MM.1S (cell line): Measurements from ENCODE around the gene C1QTNF9.

ENCODE experiments used
- CTCF ChIP-seq: fragments of 300-600 bp; sonication (generic); IDR thresholded peaks from 2 replicates; pipeline ENCODE4 v1.5.1; 2016; ENCODE audit warnings: antibody characterized with exemption, low read length, mixed read lengths
- EZH2 ChIP-seq: fragments of 300-600 bp; sonication (generic); optimal IDR thresholded peaks from 2 replicates; pipeline ENCODE3; 2017; ENCODE audit warnings: low read depth, mild to moderate bottlenecking, antibody characterized with exemption, low read length, mixed read lengths
- EZH2phosphoT487 ChIP-seq: fragments of 300-600 bp; sonication (generic); IDR thresholded peaks from 2 replicates; pipeline ENCODE4 v1.6.1; 2018; ENCODE audit warnings: antibody characterized with exemption, low read length

DNA sequence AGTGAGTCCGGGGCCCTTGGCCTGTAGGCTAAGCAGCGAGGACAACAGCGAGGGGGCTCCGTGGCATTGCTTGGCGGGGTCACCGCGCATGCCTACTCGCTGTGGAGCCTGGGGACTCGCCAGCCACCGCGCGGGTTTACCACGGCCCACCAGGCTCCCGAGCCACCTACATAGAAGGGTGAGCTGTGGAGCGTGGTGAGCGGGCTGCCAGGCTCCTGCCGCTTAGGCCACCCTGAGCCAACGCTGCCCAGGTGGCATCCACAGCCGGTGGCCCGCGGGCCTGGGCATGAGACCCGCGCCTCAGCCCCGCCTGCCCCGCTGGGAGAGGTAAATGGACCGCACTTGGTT is 31.2 kb downstream of the C1QTNF9 start:
- no peak for TF ChIP-seq CTCF
- TF ChIP-seq EZH2 = no peak
- TF ChIP-seq EZH2phosphoT487 = no peak
